GM19023 (cell line): ENCODE results near the gene KRT86.
A peak's percentile ranks its signal among the peaks of the same experiment; 100 is the strongest.
"Not testable (repeated sequence)": the region's sequence is repeated elsewhere in the genome, so short reads cannot be mapped to it uniquely, and the experiment has no call there.

Experiments used
- ATAC-seq: cut with Tn5 transposase; IDR thresholded peaks from one replicate; pipeline ENCODE4 v1.9.1; 2021; ENCODE audit warnings: mild to moderate bottlenecking, moderate library complexity; ENCODE audit not compliant: unreplicated experiment

The KRT86 gene

DNA sequence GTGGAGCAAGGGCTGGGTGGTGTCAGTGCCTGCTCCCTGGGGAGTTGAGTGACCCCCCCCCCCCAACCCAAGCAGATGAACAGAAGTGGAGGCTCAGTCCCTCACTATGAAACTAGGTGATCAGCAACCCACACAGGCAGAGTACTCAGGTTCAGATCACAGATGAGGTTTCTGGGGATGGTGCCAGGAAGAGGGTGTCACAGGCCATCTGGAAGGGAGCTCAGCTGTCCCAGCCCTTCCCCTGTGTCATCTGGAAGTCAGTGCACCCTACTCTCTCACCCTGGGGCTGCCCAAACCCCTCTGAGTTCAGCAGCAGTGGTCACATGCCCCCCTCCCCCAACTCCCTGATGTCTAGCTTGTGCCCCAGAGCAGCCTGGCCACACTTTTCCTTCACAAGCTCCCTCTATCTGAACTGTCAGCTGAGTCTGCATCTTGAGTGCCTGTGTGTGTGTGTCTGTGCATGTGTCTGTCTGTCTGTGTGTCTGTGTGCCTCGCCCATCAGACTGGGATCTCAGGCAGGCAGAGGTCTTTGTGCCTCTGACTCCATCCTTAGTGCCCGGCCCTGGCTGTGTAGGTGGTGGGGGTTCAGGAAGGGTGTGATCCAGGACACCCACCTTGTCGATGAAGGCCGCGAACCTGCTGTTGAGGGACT, 16.2 kb downstream of the KRT86 start:
- ATAC-seq = not testable (repeated sequence)

DNA sequence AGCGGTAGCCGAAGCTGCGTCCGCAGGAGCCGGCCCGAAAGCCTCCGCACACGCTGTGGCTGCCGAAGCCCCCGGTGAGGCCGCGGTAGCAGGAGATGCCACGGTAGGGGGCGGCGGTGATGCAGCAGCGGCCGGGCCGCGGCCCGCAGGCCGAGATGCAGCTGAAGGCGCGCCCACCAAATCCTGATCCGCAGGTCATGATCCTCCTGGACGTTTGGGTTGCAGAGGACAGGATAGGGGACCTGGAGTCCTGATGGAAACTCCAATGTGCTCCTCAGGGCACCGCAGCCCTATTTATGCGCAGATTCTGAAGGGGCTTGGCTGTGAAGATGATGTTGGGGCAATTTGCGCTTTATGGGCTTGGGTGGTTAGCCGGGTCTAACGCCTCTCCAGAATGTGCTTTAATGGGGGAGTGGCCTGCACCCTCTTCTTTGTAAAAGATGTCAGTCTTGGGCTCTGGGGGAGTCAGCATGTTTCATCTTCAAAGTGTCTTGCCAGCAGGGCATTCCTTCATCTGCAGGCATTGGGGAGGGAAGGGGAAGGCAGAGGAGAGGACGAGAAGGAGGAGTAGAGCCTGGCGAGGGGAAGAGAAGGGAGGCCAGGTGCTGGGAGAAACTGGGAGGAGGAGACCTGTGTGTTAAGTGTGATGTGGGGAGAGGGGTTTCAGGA, 17.0 kb downstream of the KRT86 start, which contains the start of gene KRT81:
KRT81 (minus strand) TSS at position 268 of the 669 bp plus-strand sequence; CDS start at position 199, 69 bp downstream.
- no peak for ATAC-seq

DNA sequence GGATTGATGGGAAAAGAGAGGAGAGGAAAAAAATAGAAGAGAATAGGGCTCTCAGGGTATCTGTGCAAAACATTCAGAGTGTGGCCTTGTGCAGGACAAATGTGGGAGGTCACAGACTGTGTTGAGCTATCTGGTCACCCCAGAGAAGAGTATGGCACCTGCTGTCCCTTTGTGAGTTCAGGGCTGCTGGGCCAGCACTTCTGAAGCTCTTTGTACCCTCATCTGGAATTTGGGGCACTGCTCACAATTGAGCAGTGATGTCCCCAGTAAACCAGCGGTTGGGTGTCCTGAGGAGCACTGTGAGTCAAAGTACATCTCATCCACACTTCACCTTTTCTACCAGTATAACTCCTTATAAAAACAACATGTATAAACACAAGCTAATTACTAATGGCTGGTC, 19.5 kb downstream of the KRT86 start:
- no peak for ATAC-seq

DNA sequence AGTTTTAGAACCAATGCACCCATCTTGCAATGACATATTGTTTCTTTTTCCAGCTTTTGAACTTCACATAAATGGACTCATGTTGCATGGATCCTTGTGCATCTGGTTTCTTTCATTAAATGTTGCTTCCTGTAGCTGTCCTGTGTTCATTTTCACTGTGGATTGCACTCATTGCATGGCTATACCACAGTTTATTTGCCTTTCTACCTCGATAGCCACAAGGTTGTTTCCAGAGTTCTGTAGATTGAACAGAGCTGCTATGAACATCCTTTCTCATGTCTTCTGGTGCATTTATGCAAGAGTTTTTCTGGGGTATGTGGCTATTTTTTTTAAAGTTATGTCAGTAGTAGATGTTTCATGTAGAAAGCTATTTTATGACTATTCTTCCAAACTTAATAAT, 20.4 kb downstream of the KRT86 start:
- no peak for ATAC-seq

DNA sequence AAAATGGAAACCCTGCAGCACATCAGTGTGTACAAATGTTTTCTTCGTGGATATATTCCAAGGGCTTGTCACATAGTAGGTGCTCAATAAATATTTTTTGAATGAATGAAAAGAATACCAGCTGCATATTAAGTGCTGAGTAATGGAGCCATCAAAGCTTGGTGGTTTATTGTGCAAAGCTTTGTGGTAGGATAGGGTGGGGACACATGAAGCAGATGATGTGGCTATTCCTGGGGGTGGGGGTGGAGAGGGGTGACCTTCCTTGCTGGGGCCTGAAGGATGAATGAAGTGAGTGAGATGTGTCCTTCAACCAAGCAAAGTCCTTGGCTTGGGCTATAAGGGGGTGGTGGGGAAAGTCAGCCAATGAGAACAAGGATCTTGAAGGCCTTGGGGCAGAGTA, 21.2 kb downstream of the KRT86 start:
- ATAC-seq = no peak

DNA sequence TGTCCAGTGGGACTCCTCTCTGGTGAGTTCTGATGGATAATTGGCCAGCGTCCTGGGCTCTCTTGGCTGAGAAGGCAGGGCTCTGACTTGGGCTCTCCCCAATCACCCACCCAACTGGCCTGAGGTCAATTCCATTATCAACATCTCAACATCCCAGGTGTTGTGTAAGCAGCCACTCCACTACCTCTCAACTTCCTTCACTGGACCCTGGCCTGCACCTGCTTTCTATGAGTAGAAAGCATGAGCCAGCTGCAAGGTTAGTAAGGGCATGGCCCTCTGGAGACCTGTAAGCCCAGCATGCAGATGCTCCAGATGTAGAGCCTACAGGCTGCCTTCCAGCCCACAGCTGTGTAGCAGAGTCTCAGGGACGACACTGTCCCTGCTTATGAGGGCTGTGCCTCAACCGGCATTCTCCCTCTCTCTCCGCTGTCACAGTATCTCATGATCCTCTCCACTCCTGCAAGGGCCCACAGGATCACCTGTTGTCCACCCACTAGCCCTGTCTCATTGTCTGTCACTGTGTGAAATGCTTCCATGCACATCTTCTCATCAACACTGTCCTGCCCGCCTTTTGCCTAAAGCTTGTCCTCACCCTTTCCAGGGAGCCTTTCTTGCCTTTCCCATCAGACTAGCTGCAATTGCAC, 22.2 kb downstream of the KRT86 start:
- no peak for ATAC-seq

DNA sequence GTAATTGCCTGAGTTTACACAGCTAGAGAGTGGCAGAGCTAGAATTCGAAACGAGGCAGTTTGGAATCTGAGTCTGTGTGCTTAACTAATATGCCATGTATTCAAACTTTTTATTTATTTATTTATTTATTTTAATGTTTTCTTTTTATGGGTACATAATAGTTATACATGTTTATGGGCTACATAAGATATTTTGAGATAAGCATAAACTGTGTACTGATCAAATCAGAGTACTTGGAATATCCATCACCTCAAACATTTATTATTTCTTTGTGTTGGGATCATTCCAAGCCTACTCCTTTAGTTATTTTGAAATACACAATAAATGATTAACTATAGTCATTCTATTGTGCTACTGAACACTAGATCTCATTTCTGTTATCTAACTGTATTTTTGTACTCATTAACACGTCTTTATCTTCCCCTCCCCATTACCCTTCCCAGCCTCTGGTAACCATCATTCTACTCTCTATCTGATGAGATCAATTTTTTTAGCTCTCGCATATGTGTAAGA, 24.3 kb downstream of the KRT86 start:
- no peak for ATAC-seq

DNA sequence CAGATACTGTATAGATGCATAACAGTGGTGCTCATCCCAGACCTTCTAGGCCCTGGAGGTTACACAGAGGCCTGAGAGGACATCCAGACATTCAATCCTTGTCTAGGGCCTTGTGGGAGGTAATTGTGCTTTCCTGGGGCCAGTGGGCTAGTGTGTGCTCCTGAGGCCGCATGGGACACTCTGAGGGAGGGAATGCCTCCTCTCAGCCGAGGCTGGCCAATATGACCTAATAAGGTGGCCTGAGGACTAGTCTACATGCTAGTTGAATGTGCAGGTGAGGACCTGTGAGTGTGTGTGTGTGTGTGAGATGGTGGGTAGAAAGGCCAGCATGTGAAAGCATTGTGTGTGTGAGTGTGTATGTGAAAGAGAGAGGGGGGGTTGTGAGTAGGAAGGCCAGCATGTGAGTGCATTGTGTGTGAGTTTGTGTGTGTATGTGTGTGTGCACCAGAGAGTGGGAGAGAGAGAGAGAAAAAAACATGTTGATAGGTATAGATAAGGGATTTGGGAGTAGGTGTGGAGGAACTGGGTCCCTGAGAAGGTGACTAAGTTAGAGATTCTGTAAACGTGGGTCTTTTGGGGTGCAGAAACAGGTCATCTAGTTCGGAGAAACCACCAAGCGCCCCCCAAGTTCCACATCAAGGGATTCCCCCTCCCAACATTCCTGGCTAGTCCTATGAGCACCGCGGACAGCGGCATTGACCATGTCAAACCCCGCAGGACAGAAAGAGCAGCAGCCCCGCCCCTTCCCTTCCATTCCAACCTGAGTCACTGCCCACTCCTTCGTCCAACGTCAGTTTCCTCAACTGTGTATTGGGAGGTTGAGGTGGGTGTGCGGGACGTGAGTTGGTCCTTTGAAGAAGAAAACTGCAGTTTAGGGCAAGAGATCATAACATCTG, 26.6 kb downstream of the KRT86 start:
- no peak for ATAC-seq

DNA sequence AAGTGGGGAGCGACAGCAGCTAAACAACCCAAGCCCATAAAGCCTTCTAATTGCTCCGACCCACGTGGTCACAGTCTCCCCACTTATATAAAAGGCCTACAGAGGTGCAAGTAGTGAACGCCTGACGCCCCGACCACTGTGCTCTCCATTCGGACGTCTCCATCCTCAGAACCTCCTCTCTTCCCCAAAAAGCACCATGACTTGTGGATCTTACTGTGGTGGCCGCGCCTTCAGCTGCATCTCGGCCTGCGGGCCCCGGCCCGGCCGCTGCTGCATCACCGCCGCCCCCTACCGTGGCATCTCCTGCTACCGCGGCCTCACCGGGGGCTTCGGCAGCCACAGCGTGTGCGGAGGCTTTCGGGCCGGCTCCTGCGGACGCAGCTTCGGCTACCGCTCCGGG, 27.3 kb downstream of the KRT86 start:
- ATAC-seq = not testable (repeated sequence)

DNA sequence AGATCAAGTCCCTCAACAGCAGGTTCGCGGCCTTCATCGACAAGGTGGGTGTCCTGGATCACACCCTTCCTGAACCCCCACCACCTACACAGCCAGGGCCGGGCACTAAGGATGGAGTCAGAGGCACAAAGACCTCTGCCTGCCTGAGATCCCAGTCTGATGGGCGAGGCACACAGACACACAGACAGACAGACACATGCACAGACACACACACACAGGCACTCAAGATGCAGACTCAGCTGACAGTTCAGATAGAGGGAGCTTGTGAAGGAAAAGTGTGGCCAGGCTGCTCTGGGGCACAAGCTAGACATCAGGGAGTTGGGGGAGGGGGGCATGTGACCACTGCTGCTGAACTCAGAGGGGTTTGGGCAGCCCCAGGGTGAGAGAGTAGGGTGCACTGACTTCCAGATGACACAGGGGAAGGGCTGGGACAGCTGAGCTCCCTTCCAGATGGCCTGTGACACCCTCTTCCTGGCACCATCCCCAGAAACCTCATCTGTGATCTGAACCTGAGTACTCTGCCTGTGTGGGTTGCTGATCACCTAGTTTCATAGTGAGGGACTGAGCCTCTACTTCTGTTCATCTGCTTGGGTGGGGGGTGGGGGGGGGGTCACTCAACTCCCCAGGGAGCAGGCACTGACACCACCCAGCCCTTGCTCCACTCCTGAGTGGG, 27.9 kb downstream of the KRT86 start:
- not testable (repeated sequence) for ATAC-seq

DNA sequence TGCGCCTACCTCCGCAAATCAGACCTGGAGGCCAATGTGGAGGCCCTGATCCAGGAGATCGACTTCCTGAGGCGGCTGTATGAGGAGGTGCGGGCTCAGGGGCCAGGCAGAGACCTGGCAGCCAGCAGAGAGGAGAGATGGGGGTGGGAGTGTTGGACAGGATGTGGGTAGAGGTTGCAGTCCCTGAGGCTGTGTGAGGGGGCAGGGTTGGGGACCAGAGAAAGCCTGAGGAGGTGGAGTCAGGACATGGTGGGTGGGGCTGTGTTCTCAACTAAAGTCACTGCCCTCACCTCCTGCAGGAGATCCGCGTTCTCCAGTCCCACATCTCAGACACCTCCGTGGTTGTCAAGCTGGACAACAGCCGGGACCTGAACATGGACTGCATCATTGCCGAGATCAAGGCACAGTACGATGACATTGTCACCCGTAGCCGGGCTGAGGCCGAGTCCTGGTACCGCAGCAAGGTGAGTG, 30.5 kb downstream of the KRT86 start:
- peak; percentile 75 for ATAC-seq

DNA sequence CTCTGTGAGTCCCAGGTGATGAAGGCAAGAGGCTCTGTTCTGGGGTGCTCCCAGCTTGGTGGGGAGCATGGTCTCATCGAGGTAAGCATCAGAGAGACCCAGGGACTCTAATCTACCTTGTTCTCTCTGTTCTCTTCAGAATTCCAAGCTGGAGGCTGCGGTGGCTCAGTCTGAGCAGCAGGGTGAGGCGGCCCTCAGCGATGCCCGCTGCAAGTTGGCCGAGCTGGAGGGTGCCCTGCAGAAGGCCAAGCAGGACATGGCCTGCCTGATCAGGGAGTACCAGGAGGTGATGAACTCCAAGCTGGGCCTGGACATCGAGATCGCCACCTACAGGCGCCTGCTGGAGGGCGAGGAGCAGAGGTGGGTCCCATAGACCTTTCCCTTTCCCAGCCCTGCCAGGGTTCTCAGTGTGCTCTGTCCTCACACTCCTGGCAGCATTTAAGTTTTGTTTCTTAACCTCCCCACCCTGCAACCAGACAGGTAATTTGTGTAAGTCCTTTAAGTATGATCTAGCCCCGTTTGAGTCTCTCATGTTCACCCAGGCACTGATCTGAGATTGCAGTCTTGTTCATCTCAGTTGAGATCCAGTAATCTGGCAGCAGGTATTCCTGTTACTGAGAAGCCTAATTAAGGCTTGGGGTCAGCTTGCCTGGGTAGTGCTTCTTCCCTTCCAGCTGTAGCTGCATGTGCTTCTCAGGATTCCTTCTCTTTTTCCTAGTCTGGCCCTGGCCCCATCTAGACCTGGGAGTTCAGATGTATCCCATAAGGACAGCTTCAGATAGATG, 31.7 kb downstream of the KRT86 start:
- no peak for ATAC-seq

DNA sequence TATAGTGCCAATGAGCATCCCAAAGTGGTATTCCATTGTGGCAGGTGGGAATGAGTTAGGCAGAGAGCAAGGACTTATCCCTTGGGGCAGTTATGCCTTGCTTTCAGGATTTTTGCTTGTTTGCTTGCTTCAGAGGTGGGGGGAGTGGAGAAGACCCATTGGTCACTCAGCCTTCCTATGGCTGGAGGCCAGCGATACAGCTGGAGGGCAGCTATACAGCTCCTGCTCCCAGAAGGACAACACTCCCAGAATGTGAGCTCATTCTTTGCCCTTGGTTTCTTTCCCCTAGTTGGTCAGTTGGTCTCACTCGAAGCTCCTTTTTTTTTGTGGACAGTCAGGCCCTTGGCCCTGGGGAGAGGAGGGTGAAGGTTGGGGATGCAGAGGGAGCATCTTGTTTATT, 32.3 kb downstream of the KRT86 start:
- ATAC-seq = no peak

- ATAC-seq = no peak
These were observed 33.7 kb downstream of the KRT86 start for GRCh38 chr12:52307836-52308805.

- ATAC-seq = no peak
These were observed 34.5 kb downstream of the KRT86 start for GRCh38 chr12:52308806-52309425.

- no peak for ATAC-seq
These were observed 36.3 kb downstream of the KRT86 start for GRCh38 chr12:52310622-52311284.

DNA sequence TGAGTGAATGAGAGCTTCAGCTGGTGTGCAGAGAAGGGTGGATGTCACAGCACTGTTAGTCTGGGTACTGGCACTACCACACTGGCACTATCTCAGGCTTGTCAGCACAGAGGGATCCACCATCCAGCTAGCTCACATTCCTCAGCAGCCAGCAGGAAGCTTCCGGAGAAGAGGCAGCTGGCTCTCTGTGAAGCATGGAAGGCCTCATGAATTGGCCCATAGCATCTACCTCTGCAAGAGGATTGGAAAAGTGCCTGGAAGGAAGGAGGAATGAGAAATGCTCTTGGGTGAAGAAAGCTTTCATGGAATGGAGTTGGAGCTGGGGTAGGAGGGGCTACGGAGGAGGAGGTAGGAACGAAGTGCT, 36.8 kb downstream of the KRT86 start:
- no peak for ATAC-seq
